HEK293T (cell line): ENCODE measurements around the gene UBB.

ENCODE experiments used
- CTCF ChIA-PET: fragments of 350-600 bp; formaldehyde crosslinking; extraction: SDS; loops from one replicate; lab custom pipeline; 2021; ENCODE audit warnings: antibody characterized with exemption, inconsistent platforms; lab: Yijun Ruan, JAX
- POLR2A ChIA-PET: fragments of 350-600 bp; formaldehyde crosslinking; extraction: SDS; loops from one replicate; lab custom pipeline; 2020; ENCODE audit warnings: antibody characterized with exemption, inconsistent platforms; lab: Yijun Ruan, JAX
- DNase-seq: peaks from one replicate; pipeline ENCODE4 v3.0.0; 2012; ENCODE audit warnings: mixed read lengths; ENCODE audit errors: extremely low spot score
- ARNT ChIP-seq: fragments of 450-650 bp; IDR thresholded peaks from 2 replicates; pipeline ENCODE4 v1.6.1; 2017; ENCODE audit warnings: mild to moderate bottlenecking
- BHLHE40 ChIP-seq: fragments of 450-650 bp; IDR thresholded peaks from 2 replicates; pipeline ENCODE4 v1.6.1; 2016; ENCODE audit warnings: mild to moderate bottlenecking, moderate library complexity, borderline replicate concordance
- CTBP1 ChIP-seq: fragments of 450-650 bp; IDR thresholded peaks from 2 replicates; pipeline ENCODE4 v1.6.1; 2016; ENCODE audit warnings: borderline replicate concordance
- ELF4 ChIP-seq: fragments of 450-650 bp; IDR thresholded peaks from 2 replicates; pipeline ENCODE4 v1.6.1; 2017; ENCODE audit warnings: antibody characterized with exemption
- FOXA1 ChIP-seq: fragments of 450-650 bp; IDR thresholded peaks from 2 replicates; pipeline ENCODE4 v1.6.1; 2016; ENCODE audit warnings: mild to moderate bottlenecking
- FOXK2 ChIP-seq: fragments of 450-650 bp; IDR thresholded peaks from 2 replicates; pipeline ENCODE4 v1.6.1; 2016; ENCODE audit warnings: mild to moderate bottlenecking
- FOXM1 ChIP-seq: fragments of 450-650 bp; IDR thresholded peaks from 2 replicates; pipeline ENCODE4 v1.6.1; 2017; ENCODE audit warnings: mild to moderate bottlenecking, borderline replicate concordance
- HDGF ChIP-seq: fragments of 450-650 bp; IDR thresholded peaks from 2 replicates; pipeline ENCODE4 v1.6.1; 2017; ENCODE audit warnings: antibody characterized with exemption, borderline replicate concordance
- L3MBTL2 ChIP-seq: fragments of 450-650 bp; conservative IDR thresholded peaks from 2 replicates; pipeline ENCODE4 v1.6.1; 2016; ENCODE audit warnings: mild to moderate bottlenecking
- LEF1 ChIP-seq: fragments of 450-650 bp; IDR thresholded peaks from 2 replicates; pipeline ENCODE4 v1.6.1; 2017; ENCODE audit warnings: mild to moderate bottlenecking, borderline replicate concordance
- NFRKB ChIP-seq: fragments of 450-650 bp; IDR thresholded peaks from 2 replicates; pipeline ENCODE4 v1.6.1; 2016; ENCODE audit warnings: mild to moderate bottlenecking, moderate library complexity
- SP1 ChIP-seq: fragments of 450-650 bp; IDR thresholded peaks from 2 replicates; pipeline ENCODE4 v1.6.1; 2017
- SUZ12 ChIP-seq: fragments of 450-650 bp; IDR thresholded peaks from 2 replicates; pipeline ENCODE4 v1.6.1; 2016; ENCODE audit warnings: mild to moderate bottlenecking
- TARDBP ChIP-seq: fragments of 450-650 bp; IDR thresholded peaks from 2 replicates; pipeline ENCODE4 v1.6.1; 2016
- ZNF384 ChIP-seq: fragments of 450-650 bp; IDR thresholded peaks from 2 replicates; pipeline ENCODE4 v1.6.1; 2016
- TF ChIP-seq, protein P1 (sequence below): fragments of 450-650 bp; IDR thresholded peaks from 2 replicates; pipeline ENCODE4 v1.6.1; 2016

The UBB gene

DNA sequence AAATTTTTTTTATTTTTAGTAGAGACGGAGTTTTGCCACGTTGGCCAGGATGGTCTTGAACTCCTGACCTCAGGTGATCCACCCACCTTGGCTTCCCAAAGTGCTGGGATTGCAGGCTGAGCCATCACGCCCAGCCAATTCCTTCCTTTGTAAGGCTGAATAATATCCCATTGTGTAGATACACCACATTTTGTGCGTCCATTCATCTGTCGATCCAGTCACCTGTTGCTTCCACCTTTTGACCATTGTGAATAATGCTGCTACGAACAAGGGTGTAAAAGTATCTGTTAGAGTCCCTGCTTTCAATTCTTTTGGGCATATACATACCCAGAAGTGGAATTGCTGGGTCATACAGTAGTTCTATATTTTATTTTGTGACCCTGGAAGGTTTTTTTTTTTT is 49.8 kb downstream of the UBB start:
- POLR2A ChIA-PET, result interaction anchor here (0.6 to 6.8 kb wide), 4 partner anchors 8 to 74 kb away, joined by 3 to 175 read pairs (median 6); partner anchors contain the start of gene UBB
- no peak for DNase-seq
- no peak for TF ChIP-seq FOXA1
- no peak for TF ChIP-seq ELF4
- TF ChIP-seq, protein P1, sequence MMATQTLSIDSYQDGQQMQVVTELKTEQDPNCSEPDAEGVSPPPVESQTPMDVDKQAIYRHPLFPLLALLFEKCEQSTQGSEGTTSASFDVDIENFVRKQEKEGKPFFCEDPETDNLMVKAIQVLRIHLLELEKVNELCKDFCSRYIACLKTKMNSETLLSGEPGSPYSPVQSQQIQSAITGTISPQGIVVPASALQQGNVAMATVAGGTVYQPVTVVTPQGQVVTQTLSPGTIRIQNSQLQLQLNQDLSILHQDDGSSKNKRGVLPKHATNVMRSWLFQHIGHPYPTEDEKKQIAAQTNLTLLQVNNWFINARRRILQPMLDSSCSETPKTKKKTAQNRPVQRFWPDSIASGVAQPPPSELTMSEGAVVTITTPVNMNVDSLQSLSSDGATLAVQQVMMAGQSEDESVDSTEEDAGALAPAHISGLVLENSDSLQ, result no peak
- no peak for TF ChIP-seq FOXK2
- no peak for TF ChIP-seq HDGF
- TF ChIP-seq BHLHE40, result no peak
- TF ChIP-seq NFRKB, result no peak
- no peak for TF ChIP-seq TARDBP
- TF ChIP-seq SUZ12, result no peak
- TF ChIP-seq ZNF384, result no peak
- TF ChIP-seq SP1, result no peak
- no peak for TF ChIP-seq LEF1
- no peak for TF ChIP-seq L3MBTL2
- CTCF ChIA-PET, result no interaction called here

DNA sequence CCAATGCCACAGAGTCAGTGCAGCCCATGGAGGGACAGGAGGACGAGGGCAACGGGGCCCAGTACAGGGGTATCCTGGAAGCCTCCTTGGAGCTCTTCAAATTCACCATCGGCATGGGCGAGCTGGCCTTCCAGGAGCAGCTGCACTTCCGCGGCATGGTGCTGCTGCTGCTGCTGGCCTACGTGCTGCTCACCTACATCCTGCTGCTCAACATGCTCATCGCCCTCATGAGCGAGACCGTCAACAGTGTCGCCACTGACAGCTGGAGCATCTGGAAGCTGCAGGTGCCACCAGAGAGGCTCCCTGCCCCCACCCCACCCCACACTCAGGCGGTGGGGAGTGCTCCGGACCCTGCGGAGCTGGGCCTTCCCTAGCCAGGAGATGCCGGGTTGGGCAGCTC is 51.1 kb downstream of the UBB start:
- TF ChIP-seq FOXK2 (no peak), ARNT (no peak), ELF4 (no peak), CTBP1 (no peak), SP1 (no peak), ZNF384 (no peak), BHLHE40 (no peak), FOXA1 (no peak), SUZ12 (no peak), TARDBP (no peak), LEF1 (no peak), NFRKB (no peak), L3MBTL2 (no peak), HDGF (no peak), FOXM1 (no peak)
- TF ChIP-seq, protein P1, result no peak
- no peak for DNase-seq
- ChIA-PET CTCF (interaction anchor here (0.6 kb wide), 1 partner anchor 363 kb away, joined by 5 read pairs; no protein-coding TSS in a partner anchor), POLR2A (interaction anchor here (0.7 to 2.5 kb wide), 4 partner anchors 9 to 51 kb away, joined by 3 to 8 read pairs (median 4); partner anchors contain the start of gene UBB)
